HCT116 (cell line): ENCODE data around the gene SPTLC1. TPM values are rescaled to one million over a fixed set of nuclear protein-coding genes. Genes with fewer than 3 reads are reported as not detected.

Experiments
- ATAC-seq: fragments of 200-7000 bp; cut with Tn5 transposase; 2 replicates; pipeline ENCODE4 v1.9.1; 2020; ENCODE audit warnings: mild to moderate bottlenecking, moderate library complexity
- BruUV-seq: library from RNA; stranded (reverse); fragments of 400-500 nt; replicated peaks from 2 replicates; lab custom pipeline; 2021; lab: Mats Ljungman, UMichigan
- CTCF ChIA-PET: fragments of 300-600 bp; sonication (Branson Sonifier 250); formaldehyde crosslinking; loops from one replicate; lab custom pipeline; 2021; ENCODE audit warnings: antibody characterized with exemption; lab: Charles Lee
- POLR2A ChIA-PET: fragments of 300-600, 350-600 bp; sonication (Branson Sonifier 250); formaldehyde crosslinking; loops from one replicate; lab custom pipeline; 2021; ENCODE audit warnings: antibody characterized with exemption; lab: Charles Lee
- RAD21 ChIA-PET, 2 experiments: fragments of 300-600 bp; sonication (Branson Sonifier 250); formaldehyde crosslinking; loops; one replicate each; lab custom pipeline; 2023; ENCODE audit warnings: low total read pairs in 2 of 2; ENCODE audit not compliant: uncharacterized antibody in 2 of 2, unreplicated experiment in 2 of 2, low non-redundant PET in 1 of 2; lab: Charles Lee
- DNase-seq: peaks from one replicate; pipeline ENCODE4 v3.0.0-alpha.2; 2010; ENCODE audit warnings: low read depth, low spot score
- H2AFZ ChIP-seq: fragments of 200-600 bp; shearing (Covaris generic), sonication (generic); 2 replicates; pipeline ENCODE4 v1.6.1; 2017; ENCODE audit warnings: low read depth, mixed run types, mixed read lengths, antibody characterized with exemption, low read length; ENCODE audit not compliant: poor library complexity, severe bottlenecking
- H3K27ac ChIP-seq: 2 replicates; pipeline ENCODE4 v1.5.1; 2012; ENCODE audit warnings: low read depth, low read length
- H3K27me3 ChIP-seq: fragments of 200-600 bp; sonication (generic); 2 replicates; pipeline ENCODE4 v1.6.1; 2016; ENCODE audit warnings: mixed run types, low read length, mixed read lengths; ENCODE audit not compliant: insufficient read depth
- H3K36me3 ChIP-seq, 2 experiments: fragments of 200-500 bp in 1 of 2; fragments of 200-600 bp in 1 of 2; sonication (Bioruptor generic) in 1 of 2; sonication (generic) in 1 of 2; 2 replicates each; pipeline versions ENCODE4 v1.5.1 to v1.6.1; 2014 to 2016; ENCODE audit warnings: low read length in 2 of 2, inconsistent platforms in 1 of 2, mixed read lengths in 1 of 2, mixed run types in 1 of 2; ENCODE audit not compliant: insufficient read depth in 2 of 2, control insufficient read depth in 1 of 2
- H3K4me1 ChIP-seq, 2 experiments: fragments of 200-600 bp in 1 of 2; sonication (generic) in 1 of 2; 2 replicates each; pipeline versions ENCODE4 v1.5.1 to v1.6.1; 2012 to 2017; ENCODE audit warnings: low read length in 2 of 2, inconsistent platforms in 1 of 2, mild to moderate bottlenecking in 1 of 2, mixed read lengths in 1 of 2, mixed run types in 1 of 2, moderate library complexity in 1 of 2; ENCODE audit not compliant: insufficient read depth in 2 of 2, control insufficient read depth in 1 of 2
- H3K4me2 ChIP-seq: fragments of 200-600 bp; sonication (generic); 2 replicates; pipeline ENCODE4 v1.6.1; 2017; ENCODE audit warnings: mixed run types, low read length, mixed read lengths
- H3K4me3 ChIP-seq, 2 experiments: fragments of 200-600 bp in 1 of 2; sonication (generic) in 1 of 2; replicated peaks in 1 of 2; 2 replicates each; pipeline ENCODE4 v1.5.1; 2011 to 2016; ENCODE audit warnings: low read length in 2 of 2, control low read depth in 1 of 2, low read depth in 1 of 2, mild to moderate bottlenecking in 1 of 2, mixed read lengths in 1 of 2, mixed run types in 1 of 2
- H3K79me2 ChIP-seq: fragments of 200-600 bp; sonication (generic); 2 replicates; pipeline ENCODE4 v1.6.1; 2017; ENCODE audit warnings: mild to moderate bottlenecking, mixed run types, low read length, moderate library complexity, mixed read lengths; ENCODE audit not compliant: insufficient read depth
- H3K9ac ChIP-seq: fragments of 200-600 bp; sonication (generic); 2 replicates; pipeline ENCODE4 v1.6.1; 2016; ENCODE audit warnings: low read length, mixed read lengths
- H3K9me2 ChIP-seq: fragments of 200-600 bp; sonication (generic), shearing (Covaris generic); 2 replicates; pipeline ENCODE4 v1.6.1; 2017; ENCODE audit warnings: mixed run types, mild to moderate bottlenecking, moderate library complexity; ENCODE audit not compliant: insufficient read depth
- H3K9me3 ChIP-seq, 2 experiments: fragments of 200-500 bp in 1 of 2; fragments of 200-600 bp in 1 of 2; sonication (Bioruptor generic) in 1 of 2; sonication (generic) in 1 of 2; 2 replicates each; pipeline ENCODE4 v1.6.1; 2014 to 2017; ENCODE audit warnings: low read length in 2 of 2, mixed read lengths in 2 of 2, inconsistent platforms in 1 of 2, low read depth in 1 of 2, mild to moderate bottlenecking in 1 of 2, mixed run types in 1 of 2, moderate library complexity in 1 of 2; ENCODE audit not compliant: control insufficient read depth in 1 of 2, insufficient read depth in 1 of 2
- H4K20me1 ChIP-seq: fragments of 200-600 bp; sonication (generic), shearing (Covaris generic); 2 replicates; pipeline ENCODE4 v1.6.1; 2017; ENCODE audit warnings: mixed run types, mild to moderate bottlenecking, moderate library complexity; ENCODE audit not compliant: insufficient read depth
- ATF3 ChIP-seq: IDR thresholded peaks from 2 replicates; pipeline ENCODE4 v1.6.1; 2012
- CBX3 ChIP-seq: IDR thresholded peaks from 2 replicates; pipeline ENCODE4 v1.6.1; 2012; ENCODE audit warnings: low read depth
- EZH2 ChIP-seq: fragments of 200-600 bp; sonication (generic); IDR thresholded peaks from 2 replicates; pipeline ENCODE4 v1.6.1; 2017; ENCODE audit warnings: antibody characterized with exemption, mixed run types
- EZH2phosphoT487 ChIP-seq: fragments of 200-600 bp; IDR thresholded peaks from 2 replicates; pipeline ENCODE4 v1.6.1; 2018; ENCODE audit warnings: antibody characterized with exemption, borderline replicate concordance
- JUND ChIP-seq: IDR thresholded peaks from 2 replicates; pipeline ENCODE4 v1.6.1; 2012
- POLR2A ChIP-seq: IDR thresholded peaks from 2 replicates; pipeline ENCODE4 v1.7.0; 2011; ENCODE audit warnings: borderline replicate concordance; ENCODE audit not compliant: insufficient read depth, insufficient read length; ENCODE audit errors: extremely low read depth
- SIN3A ChIP-seq: IDR thresholded peaks from 2 replicates; pipeline ENCODE4 v1.6.1; 2012; ENCODE audit warnings: low read depth
- SP1 ChIP-seq: IDR thresholded peaks from 2 replicates; pipeline ENCODE4 v1.6.1; 2012; ENCODE audit warnings: low read depth
- SRF ChIP-seq: IDR thresholded peaks from 2 replicates; pipeline ENCODE4 v1.6.1; 2012; ENCODE audit warnings: low read depth
- TCF7L2 ChIP-seq: IDR thresholded peaks from 2 replicates; pipeline ENCODE4 v1.7.0; 2011; ENCODE audit warnings: borderline replicate concordance, inconsistent platforms; ENCODE audit not compliant: insufficient read depth, insufficient read length; ENCODE audit errors: extremely low read depth
- ZFX ChIP-seq: fragments of 450-650 bp; IDR thresholded peaks from 2 replicates; pipeline ENCODE4 v1.6.1; 2017
- ZNF274 ChIP-seq: fragments of 200-500 bp; sonication (Bioruptor generic); IDR thresholded peaks from 2 replicates; pipeline ENCODE4 v1.6.1; 2014; ENCODE audit warnings: mild to moderate bottlenecking, low read depth, low read length, inconsistent platforms
- intact Hi-C: fragments of 100-400 bp; cut with micrococcal nuclease; formaldehyde crosslinking; loops from 2 replicates; pipeline ENCODE4 v1.10.0; 2022
- total RNA-seq: library from RNA; stranded (reverse); gene quantifications from one replicate; pipeline ENCODE4 v1.2.1, GENCODE V29; 2021; ENCODE audit not compliant: unreplicated experiment
- TF ChIP-seq, protein P1 (sequence below): IDR thresholded peaks from 2 replicates; pipeline ENCODE4 v1.6.1; 2012; ENCODE audit warnings: low read depth
- TF ChIP-seq, protein P2 (sequence below): IDR thresholded peaks from 2 replicates; pipeline ENCODE4 v1.6.1; 2012
- TF ChIP-seq, protein P3 (sequence below), 3 experiments: fragments of 200-600 bp in 1 of 3; sonication (generic) in 1 of 3; IDR thresholded peaks in 2 of 3; conservative IDR thresholded peaks in 1 of 3; 2 replicates each; pipeline ENCODE4 v1.5.1; 2012 to 2017; ENCODE audit warnings: low read depth in 2 of 3, low read length in 2 of 3, antibody characterized with exemption in 1 of 3, borderline replicate concordance in 1 of 3, control low read depth in 1 of 3, mild to moderate bottlenecking in 1 of 3, mixed read lengths in 1 of 3, mixed run types in 1 of 3, moderate library complexity in 1 of 3; ENCODE audit not compliant: insufficient read depth in 1 of 3

SPTLC1 gene
- total RNA-seq, 1 experiment from 2014 or later: 81.7 TPM

GRCh38 chr9:92098638-92099037, 16.6 kb downstream of the SPTLC1 start (continued):
- TF ChIP-seq, protein P1, sequence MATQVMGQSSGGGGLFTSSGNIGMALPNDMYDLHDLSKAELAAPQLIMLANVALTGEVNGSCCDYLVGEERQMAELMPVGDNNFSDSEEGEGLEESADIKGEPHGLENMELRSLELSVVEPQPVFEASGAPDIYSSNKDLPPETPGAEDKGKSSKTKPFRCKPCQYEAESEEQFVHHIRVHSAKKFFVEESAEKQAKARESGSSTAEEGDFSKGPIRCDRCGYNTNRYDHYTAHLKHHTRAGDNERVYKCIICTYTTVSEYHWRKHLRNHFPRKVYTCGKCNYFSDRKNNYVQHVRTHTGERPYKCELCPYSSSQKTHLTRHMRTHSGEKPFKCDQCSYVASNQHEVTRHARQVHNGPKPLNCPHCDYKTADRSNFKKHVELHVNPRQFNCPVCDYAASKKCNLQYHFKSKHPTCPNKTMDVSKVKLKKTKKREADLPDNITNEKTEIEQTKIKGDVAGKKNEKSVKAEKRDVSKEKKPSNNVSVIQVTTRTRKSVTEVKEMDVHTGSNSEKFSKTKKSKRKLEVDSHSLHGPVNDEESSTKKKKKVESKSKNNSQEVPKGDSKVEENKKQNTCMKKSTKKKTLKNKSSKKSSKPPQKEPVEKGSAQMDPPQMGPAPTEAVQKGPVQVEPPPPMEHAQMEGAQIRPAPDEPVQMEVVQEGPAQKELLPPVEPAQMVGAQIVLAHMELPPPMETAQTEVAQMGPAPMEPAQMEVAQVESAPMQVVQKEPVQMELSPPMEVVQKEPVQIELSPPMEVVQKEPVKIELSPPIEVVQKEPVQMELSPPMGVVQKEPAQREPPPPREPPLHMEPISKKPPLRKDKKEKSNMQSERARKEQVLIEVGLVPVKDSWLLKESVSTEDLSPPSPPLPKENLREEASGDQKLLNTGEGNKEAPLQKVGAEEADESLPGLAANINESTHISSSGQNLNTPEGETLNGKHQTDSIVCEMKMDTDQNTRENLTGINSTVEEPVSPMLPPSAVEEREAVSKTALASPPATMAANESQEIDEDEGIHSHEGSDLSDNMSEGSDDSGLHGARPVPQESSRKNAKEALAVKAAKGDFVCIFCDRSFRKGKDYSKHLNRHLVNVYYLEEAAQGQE: no peak
- TF ChIP-seq SP1: no peak
- TF ChIP-seq SRF: no peak
- no peak for TF ChIP-seq ZNF274

DNA sequence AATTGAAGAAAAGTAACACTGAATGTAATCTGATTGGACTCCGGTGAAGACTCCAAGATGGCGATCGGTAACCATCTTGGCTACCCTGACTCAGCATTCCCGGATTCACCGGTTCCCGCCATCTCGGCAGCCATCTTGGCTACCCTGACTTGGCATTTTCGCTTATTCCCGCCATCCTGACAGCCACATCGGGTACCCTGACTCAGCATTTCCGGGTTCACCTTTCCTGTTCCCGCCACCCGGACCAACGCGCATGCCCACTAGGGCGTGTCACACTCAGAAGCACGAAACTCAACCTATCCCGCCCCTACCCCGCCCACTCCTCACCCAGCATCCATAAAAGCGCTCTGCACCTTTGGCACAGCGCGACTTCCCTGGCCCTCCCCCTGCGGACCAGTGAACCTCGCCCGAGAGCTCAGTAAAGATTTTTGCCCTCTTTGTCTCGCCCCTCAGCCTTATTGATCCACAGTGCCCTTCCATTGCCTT, 17.2 kb downstream of the SPTLC1 start:
- Histone ChIP-seq H3K9ac (peak overlapping the region; percentile 62), H3K4me3 (peak overlapping the region in 1 of 2 experiments; percentile 18; a peak in 1 of 4 replicates), H3K27me3 (no peaks in the 10 kb centered on the region), H3K4me1 (peaks cover 58 to 85% of the 10 kb centered on the region in 2 experiments), H3K27ac (peak overlapping the region; percentile 86; the same call in 1 of the 2 replicates), H4K20me1 (no peaks in the 10 kb centered on the region), H3K36me3 (no peaks in the 10 kb centered on the region), H3K9me3 (no peaks in the 10 kb centered on the region), H3K79me2 (peaks cover 77% of the 10 kb centered on the region), H2AFZ (no peak overlapping the region), H3K4me2 (peak overlapping the region; percentile 88), H3K9me2 (no peaks in the 10 kb centered on the region)
- intact Hi-C loops: loop anchor here (10.0 kb wide), 1 partner anchor 323 kb away; no protein-coding TSS in a partner anchor
- peak; percentile 16; the same call in 1 of the 2 replicates for ATAC-seq
- RAD21 ChIA-PET: interaction anchor here in 1 of 2 experiments (0.6 kb wide), 1 partner anchor 40 kb away, joined by 3 read pairs; no protein-coding TSS in a partner anchor
- CTCF ChIA-PET: no interaction called here
- POLR2A ChIA-PET: no interaction called here
- DNase-seq: peak; percentile 93
- BruUV-seq: no TSS peak
- TF ChIP-seq ZFX (no peak), EZH2phosphoT487 (no peak), SRF (no peak), ZNF274 (no peak), POLR2A (peak; percentile 37), EZH2 (no peak), SIN3A (peak; percentile 70), JUND (no peak), CBX3 (peak; percentile 94), ATF3 (no peak), TCF7L2 (no peak)
- TF ChIP-seq, protein P2, sequence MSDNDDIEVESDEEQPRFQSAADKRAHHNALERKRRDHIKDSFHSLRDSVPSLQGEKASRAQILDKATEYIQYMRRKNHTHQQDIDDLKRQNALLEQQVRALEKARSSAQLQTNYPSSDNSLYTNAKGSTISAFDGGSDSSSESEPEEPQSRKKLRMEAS: peak; percentile 83
- TF ChIP-seq, protein P1: no peak
- TF ChIP-seq, protein P3, sequence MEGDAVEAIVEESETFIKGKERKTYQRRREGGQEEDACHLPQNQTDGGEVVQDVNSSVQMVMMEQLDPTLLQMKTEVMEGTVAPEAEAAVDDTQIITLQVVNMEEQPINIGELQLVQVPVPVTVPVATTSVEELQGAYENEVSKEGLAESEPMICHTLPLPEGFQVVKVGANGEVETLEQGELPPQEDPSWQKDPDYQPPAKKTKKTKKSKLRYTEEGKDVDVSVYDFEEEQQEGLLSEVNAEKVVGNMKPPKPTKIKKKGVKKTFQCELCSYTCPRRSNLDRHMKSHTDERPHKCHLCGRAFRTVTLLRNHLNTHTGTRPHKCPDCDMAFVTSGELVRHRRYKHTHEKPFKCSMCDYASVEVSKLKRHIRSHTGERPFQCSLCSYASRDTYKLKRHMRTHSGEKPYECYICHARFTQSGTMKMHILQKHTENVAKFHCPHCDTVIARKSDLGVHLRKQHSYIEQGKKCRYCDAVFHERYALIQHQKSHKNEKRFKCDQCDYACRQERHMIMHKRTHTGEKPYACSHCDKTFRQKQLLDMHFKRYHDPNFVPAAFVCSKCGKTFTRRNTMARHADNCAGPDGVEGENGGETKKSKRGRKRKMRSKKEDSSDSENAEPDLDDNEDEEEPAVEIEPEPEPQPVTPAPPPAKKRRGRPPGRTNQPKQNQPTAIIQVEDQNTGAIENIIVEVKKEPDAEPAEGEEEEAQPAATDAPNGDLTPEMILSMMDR (IDR thresholded peaks at IDR 0.05 in 2 of 3, conservative IDR thresholded peaks at IDR 0.05 in 1 of 3; ENCODE audit: borderline replicate concordance in 1 of 3, insufficient read depth in 1 of 3, low read depth in 2 of 3, low read length in 2 of 3): no peak
